H1 (cell line): ENCODE results near the gene ADCY6. TPM values are rescaled to one million over a fixed set of nuclear protein-coding genes. Genes with fewer than 3 reads are reported as not detected.

Experiments
- CREB1 ChIP-seq: IDR thresholded peaks from 2 replicates; pipeline ENCODE4 v1.6.1; 2012; ENCODE audit warnings: inconsistent platforms
- EP300 ChIP-seq, 2 experiments: IDR thresholded peaks; 1 replicate in 1 of 2; 2 replicates in 1 of 2; pipeline ENCODE4 v1.6.1; 2011 to 2012; ENCODE audit warnings: low read depth in 2 of 2, low read length in 2 of 2, mild to moderate bottlenecking in 2 of 2, borderline replicate concordance in 1 of 2, inconsistent platforms in 1 of 2, moderate library complexity in 1 of 2
- KDM1A ChIP-seq: fragments of 200-600, 300-600 bp; sonication (generic); IDR thresholded peaks from 2 replicates; pipeline ENCODE4 v1.7.1; 2016; ENCODE audit warnings: mild to moderate bottlenecking, low read length, borderline replicate concordance
- KDM4A ChIP-seq: IDR thresholded peaks from one replicate; pipeline ENCODE4 v1.7.1; 2012; ENCODE audit warnings: low read depth, mild to moderate bottlenecking, moderate library complexity, low read length, inconsistent platforms; ENCODE audit not compliant: severe bottlenecking
- RXRA ChIP-seq: IDR thresholded peaks from 2 replicates; pipeline ENCODE4 v1.6.1; 2011; ENCODE audit warnings: low read depth, mild to moderate bottlenecking, low read length, moderate library complexity; ENCODE audit not compliant: insufficient read depth
- SIN3A ChIP-seq, 2 experiments: IDR thresholded peaks in 1 of 2; conservative IDR thresholded peaks in 1 of 2; 2 replicates each; pipeline ENCODE4 v1.6.1; 2011 to 2012; ENCODE audit warnings: low read length in 2 of 2, improper control_type of control experiment in 1 of 2, low read depth in 1 of 2, mild to moderate bottlenecking in 1 of 2
- TEAD4 ChIP-seq: IDR thresholded peaks from 2 replicates; pipeline ENCODE4 v1.6.1; 2012; ENCODE audit warnings: low read depth, low read length, inconsistent platforms, mixed read lengths
- YY1 ChIP-seq: IDR thresholded peaks from 2 replicates; pipeline ENCODE4 v1.6.1; 2011; ENCODE audit warnings: low read depth, mild to moderate bottlenecking, low read length
- polyA plus RNA-seq, 7 experiments: library from polyadenylated mRNA; depleted of rRNA in 3 of 7; stranded (reverse) in 5 of 7; unstranded in 2 of 7; fragments of >200 nt in 5 of 7; fragments of 200-250 nt in 2 of 7; gene quantifications; 1 replicate in 5 of 7; 2 replicates in 1 of 7; 4 replicates in 1 of 7; pipeline versions ENCODE4 v1.2.1 to v1.2.3, GENCODE V29; 2011 to 2013; ENCODE audit warnings: missing spikeins in 2 of 7, mixed read lengths in 2 of 7
- total RNA-seq: library from RNA; stranded (reverse); fragmentation: NEBNext Ultra II Directional; extraction: Animal tissue kit (Norgen Biotek cat#: 25700); gene quantifications from 2 replicates; pipeline ENCODE4 v1.2.1, GENCODE V29; 2021
- TF ChIP-seq, protein P1 (sequence below): IDR thresholded peaks from 2 replicates; pipeline ENCODE4 v1.6.1; 2011; ENCODE audit warnings: low read depth, mild to moderate bottlenecking, low read length; ENCODE audit not compliant: insufficient read depth
- TF ChIP-seq, protein P2 (sequence below): IDR thresholded peaks from 2 replicates; pipeline ENCODE4 v1.6.1; 2012; ENCODE audit warnings: inconsistent platforms

The ADCY6 gene
- total and polyA plus RNA-seq, 2 of the 8 experiments (the other 6 are each of a cell fraction or from before 2014, with no cell fraction given): 11.7 to 17.5 TPM

DNA sequence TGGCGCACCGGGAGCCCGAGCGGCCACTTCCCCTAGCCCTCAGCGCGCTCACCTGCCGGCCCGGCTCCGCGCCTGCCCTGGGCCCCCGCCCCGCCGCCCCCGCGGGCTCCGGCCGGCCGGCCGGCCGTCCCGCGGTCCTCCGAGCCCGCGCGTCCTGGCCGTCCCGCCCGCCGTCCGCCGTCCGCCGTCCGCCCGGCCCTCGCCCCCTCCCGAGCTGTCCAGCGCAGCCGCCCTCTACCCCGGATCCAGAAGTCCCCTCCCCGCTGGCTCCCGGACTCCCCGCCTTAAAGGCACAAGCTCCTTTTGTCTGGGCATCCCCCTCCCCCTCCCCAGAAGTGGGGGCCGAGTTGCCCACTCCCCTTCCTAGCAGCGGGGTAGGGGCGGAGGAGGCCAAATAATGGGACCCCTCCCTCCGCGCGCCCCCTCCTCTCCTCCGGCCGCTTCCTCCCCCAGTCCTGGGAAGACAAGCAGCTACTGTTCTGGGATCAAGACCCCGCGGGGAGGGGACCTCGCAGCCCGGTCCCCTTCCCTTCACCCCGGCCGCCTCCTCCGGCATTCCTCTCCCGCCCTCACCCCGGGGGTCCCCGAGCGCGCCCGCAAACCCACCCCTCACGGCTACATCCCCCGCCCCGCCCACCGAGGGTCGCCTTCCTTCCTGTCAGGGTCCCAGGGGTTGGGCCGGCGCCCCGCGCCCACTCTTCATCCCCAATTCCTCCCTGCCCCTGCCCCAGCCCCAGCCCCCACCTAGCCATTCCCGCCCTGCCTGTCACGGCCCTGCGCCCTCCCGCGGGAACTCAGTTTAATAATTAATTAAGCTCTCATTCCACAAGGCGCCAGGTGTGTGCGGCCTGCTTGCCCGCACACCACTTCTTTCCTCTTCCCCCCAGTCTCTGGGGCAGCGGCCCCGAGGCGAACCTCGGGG lies at the start of gene ADCY6 (continued):
- no peak for TF ChIP-seq KDM4A
- TF ChIP-seq EP300 (IDR thresholded peaks at IDR 0.05; ENCODE audit: borderline replicate concordance in 1 of 2, low read depth in 2 of 2, low read length in 2 of 2): no peak
- TF ChIP-seq YY1: no peak
- TF ChIP-seq RXRA: no peak
- 0 out of 4 replicates have a peak, but pooled peaks of 1 of the 2 experiments have one; percentile 12 for TF ChIP-seq SIN3A (conservative IDR thresholded peaks at IDR 0.05 in 1 of 2, IDR thresholded peaks at IDR 0.05 in 1 of 2; ENCODE audit: low read depth in 1 of 2, low read length in 2 of 2)
- TF ChIP-seq KDM1A: peak; percentile 94; the same call in 1 of the 2 replicates
- TF ChIP-seq, protein P1, sequence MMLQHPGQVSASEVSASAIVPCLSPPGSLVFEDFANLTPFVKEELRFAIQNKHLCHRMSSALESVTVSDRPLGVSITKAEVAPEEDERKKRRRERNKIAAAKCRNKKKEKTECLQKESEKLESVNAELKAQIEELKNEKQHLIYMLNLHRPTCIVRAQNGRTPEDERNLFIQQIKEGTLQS: no peak
- TF ChIP-seq, protein P2, sequence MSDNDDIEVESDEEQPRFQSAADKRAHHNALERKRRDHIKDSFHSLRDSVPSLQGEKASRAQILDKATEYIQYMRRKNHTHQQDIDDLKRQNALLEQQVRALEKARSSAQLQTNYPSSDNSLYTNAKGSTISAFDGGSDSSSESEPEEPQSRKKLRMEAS: peak; percentile 31; the same call in 1 of the 2 replicates
- TF ChIP-seq CREB1: no peak
- no peak for TF ChIP-seq TEAD4
